Activated CD4-positive, alpha-beta T cell treated with anti-CD3 and anti-CD28 coated beads for 24 hours (primary cell): ENCODE results near the gene FOXA1.

ENCODE experiments used
- DNase-seq, 2 donors: peaks; one replicate each; pipeline ENCODE4 v3.0.0-alpha.2; 2020; ENCODE audit warnings: low read depth in 2 of 2

FOXA1 gene

GRCh38 chr14:37589715-37590427, 5.2 kb downstream of the FOXA1 start:
- no peak for DNase-seq

GRCh38 chr14:37588956-37589714, 5.9 kb downstream of the FOXA1 start:
- no peak for DNase-seq

GRCh38 chr14:37588667-37588955, 6.4 kb downstream of the FOXA1 start:
- no peak for DNase-seq

- no peak for DNase-seq
Observed at GRCh38 chr14:37587881-37588666, 7.0 kb downstream of the FOXA1 start.

- no peak for DNase-seq
Observed at GRCh38 chr14:37587131-37587803, 7.8 kb downstream of the FOXA1 start.

GRCh38 chr14:37586797-37587130, 8.3 kb downstream of the FOXA1 start:
- no peak for DNase-seq

- no peak for DNase-seq
Observed at GRCh38 chr14:37585971-37586796, 8.9 kb downstream of the FOXA1 start.

- DNase-seq = no peak
Observed at GRCh38 chr14:37585101-37585511, 9.9 kb downstream of the FOXA1 start.

GRCh38 chr14:37584211-37585100, 10.6 kb downstream of the FOXA1 start:
- DNase-seq = no peak

GRCh38 chr14:37583358-37584210, 11.5 kb downstream of the FOXA1 start:
- DNase-seq = no peak

- DNase-seq = no peak
Observed at GRCh38 chr14:37580146-37580545, 14.9 kb downstream of the FOXA1 start.

GRCh38 chr14:37579274-37579673, 15.8 kb downstream of the FOXA1 start:
- no peak for DNase-seq

GRCh38 chr14:37573356-37573755, 21.7 kb downstream of the FOXA1 start:
- DNase-seq = no peak

GRCh38 chr14:37571391-37571790, 23.7 kb downstream of the FOXA1 start:
- DNase-seq = no peak

- no peak for DNase-seq
Observed at GRCh38 chr14:37569729-37570128, 25.3 kb downstream of the FOXA1 start.

GRCh38 chr14:37566811-37567371, 28.2 kb downstream of the FOXA1 start:
- no peak for DNase-seq

- no peak for DNase-seq
Observed at GRCh38 chr14:37565550-37565949, 29.5 kb downstream of the FOXA1 start.

- DNase-seq = no peak
Observed at GRCh38 chr14:37563189-37563588, 31.9 kb downstream of the FOXA1 start.

GRCh38 chr14:37559386-37559785, 35.7 kb downstream of the FOXA1 start:
- no peak for DNase-seq
